NCI-H2196 treated with DMSO at 0.1 percent for 48 hours (cell line): ENCODE results near the gene RBM20.
"Not testable (repeated sequence)": the region's sequence is repeated elsewhere in the genome, so short reads cannot be mapped to it uniquely, and the experiment has no call there.

ENCODE experiments used
- DNase-seq: peaks from one replicate; lab custom pipeline; 2025; ENCODE audit not compliant: unreplicated experiment; lab: John Stamatoyannopoulos, UW

RBM20 gene

DNA sequence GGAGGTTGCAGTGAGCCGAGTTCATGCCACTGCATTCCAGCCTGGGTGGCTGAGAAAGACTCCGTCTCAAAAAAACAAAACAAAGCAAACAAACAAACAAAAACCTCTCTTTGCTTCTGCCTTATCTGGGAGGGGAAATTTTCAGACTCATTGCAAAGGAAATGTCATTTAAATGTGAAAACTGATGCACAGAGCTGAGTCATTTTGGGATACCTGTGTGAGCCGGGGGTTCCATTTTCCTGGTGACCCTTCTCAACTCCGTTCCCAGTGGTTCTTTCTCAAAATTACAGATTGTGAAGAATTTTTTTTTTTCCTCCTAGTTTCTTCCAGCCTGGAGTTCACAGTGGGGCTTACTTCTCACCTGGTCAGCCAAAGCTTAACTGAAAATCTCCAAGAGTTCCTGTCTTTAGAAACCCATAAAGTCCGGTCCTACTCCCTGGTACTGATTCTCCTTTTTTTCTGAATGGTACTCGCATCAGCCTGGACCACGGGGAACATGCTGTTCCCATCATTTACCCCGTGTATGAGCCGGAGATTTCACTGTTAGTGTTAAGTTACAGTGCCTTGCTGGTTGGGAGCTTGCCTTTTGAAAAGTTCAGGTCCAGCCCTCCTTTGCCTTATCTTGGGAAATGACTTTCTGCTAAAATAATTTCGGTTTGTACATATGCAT, 56.9 kb downstream of the RBM20 start:
- no peak for DNase-seq

DNA sequence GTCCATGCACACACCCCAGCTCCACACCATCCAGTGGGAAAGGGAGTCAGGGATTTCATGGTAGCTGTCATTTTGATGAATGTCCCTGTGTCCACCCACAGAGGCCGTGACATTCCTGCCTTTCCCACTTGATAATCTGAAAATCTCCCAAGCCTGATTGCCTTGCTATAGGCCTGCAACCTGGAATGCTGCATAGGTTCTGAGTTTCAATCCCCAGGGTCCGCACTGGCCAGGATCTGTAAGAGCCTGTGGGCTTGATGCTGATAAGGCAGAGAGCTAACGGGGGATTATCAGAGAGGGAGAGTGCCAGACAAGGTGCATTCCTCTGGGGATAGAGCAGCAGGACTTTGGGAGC, 57.5 kb downstream of the RBM20 start:
- DNase-seq = no peak

DNA sequence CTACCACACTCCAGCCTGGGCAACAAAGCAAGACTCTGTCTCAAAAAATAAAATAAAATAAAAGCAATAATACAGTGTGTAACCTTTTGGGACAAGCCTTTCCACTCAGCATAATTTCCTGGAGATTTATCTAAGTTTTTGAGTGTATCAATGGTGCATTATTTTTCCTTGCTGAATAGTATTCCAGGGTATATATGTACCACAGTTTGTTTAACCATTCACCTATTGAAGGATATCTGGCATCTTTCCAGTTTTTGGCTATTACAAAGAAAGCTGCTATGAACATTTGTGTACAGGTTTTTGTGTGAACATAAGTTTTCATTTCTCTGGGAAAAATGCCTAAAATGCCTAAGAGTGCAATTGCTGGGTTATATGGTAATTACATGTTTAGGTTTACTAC, 59.9 kb downstream of the RBM20 start:
- DNase-seq = no peak

DNA sequence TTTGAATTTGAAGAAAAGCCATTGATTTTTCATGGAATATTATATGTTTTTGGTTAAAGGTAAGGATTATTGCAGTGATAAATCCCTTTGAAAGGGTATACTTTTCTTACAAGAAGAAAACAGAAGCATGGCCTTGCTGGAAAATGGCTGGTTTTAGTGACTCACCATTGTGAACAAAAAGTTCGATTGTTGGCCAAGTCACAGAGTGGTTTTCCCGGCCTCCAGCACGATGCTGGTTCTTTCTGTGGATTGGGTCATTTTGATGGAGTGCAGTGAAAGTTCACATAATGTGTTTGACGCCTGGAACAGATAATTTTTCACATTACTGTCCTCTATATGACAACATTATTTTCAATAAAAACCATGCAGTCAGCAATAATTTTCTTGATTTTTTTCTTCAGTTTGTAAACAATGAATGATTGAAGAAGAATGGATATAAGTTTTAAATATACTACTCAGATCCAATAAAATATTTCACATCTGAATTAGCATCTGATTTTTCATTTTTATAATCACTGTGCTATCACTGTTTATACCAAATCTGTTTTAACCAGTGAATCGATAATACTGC, 60.9 kb downstream of the RBM20 start:
- no peak for DNase-seq

DNA sequence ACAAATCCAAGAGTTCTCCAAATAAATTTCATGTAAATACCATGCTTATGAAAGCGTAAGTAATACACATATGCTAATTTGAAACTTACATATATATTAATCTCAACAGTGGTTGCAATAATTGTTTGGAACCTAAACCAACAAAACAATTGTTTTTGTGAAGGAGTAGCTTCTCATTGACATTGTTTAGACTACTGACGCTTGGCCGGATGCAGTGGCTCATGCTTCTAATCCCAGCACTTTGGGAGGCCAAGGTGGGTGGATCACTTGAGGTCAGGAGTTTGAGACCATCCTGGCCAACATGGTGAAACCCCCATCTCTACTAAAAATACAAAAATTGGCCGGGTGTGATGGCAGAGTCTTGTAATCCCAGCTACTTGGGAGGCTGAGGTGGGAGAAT, 61.5 kb downstream of the RBM20 start:
- not testable (repeated sequence) for DNase-seq

DNA sequence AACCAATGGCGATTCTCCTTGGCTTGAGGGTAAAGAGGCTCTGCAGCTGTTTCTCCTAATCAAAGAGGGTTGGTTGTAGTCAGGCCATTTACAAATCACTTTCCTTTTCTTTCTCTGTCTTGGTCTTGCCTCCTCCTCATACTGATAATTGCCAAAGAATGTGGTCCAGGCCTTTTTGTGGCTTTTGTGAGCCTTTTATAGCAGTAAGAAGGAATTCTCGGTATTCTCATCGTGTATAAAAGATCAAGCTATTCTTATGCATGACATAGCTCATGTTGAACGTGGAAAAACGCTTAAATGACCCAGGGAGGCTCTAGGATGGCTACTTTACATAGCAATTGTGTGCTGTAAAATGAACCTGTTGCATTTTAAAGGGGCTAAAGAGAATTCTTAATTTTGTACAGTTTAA, 62.6 kb downstream of the RBM20 start:
- no peak for DNase-seq

DNA sequence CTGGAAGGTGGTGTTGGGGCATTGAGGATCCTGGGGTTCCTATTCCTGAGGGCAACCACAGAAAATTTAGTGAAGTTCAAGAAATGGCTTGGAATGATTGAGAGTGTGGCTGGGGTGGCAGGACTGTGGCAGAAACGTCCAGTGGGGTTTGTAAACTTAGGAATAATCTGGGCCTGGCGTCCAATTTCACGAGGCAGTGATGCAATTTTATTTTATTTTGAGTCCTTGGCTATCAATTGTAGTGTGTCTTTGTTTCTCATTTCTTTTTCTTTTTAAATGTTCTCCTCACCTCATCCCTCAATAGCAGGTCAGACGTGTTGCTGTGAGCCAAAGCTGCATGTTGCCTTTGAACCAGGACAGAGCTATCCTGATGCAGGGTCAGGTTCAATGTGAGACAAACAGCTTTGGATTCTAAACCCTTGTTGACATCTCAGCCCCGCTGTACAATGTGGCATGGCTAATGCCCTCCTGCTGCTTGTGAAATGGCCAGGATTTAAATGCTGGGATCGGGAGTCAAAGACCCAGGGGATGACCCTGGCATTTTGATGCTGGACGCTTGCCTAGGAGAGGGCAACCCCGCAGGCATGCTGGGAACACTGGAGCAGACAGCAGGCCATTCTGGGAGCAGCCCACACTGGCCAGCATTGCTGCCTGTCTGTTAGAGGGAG, 64.8 kb downstream of the RBM20 start:
- DNase-seq = no peak

DNA sequence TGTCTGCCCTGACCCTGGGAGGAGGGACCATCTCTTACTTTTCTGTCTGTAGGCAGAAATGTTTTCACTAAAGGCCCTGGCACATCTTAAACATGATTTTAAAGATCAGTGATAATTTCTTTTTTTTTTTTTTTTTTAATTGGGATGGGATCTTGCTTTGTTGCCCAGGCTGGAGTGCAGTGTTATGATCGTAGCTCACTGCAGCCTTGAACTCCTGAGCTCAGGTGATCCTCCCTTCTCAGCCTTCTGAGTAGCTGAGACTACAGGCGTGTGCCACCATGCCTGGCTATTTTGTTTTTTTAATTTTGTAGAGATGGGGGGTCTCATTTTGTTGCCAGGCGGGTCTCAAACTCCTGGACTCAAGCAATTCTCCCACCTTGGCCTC, 65.3 kb downstream of the RBM20 start:
- no peak for DNase-seq

DNA sequence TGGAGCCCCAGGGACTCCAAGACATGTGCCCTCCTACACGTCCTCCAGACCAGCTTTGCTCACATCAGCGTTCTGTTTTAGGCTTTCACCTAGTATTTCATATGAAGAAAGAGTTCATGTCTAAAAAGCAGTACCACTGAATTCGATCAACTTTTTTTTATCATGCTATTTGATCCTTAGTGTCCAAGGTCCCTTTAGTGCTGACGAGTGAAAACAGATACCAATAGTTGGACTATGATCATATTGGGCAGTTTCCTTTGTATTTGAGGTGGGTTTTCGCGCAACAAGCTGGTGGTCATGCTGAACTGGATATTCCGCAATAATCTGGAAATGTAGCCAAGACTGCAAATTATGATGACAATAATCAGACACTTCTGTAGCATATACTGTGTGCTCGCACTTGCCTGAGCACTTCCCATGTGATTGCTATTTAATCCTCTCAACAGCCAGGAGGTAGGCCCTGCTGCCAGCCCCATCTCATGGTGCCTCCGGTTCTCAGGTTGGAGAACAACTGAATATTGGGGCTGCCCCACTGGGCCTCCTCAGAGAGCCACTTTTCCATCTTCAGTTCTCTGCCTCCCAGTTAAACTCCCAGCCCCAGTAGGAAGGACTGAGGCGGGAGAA, 65.9 kb downstream of the RBM20 start:
- no peak for DNase-seq

DNA sequence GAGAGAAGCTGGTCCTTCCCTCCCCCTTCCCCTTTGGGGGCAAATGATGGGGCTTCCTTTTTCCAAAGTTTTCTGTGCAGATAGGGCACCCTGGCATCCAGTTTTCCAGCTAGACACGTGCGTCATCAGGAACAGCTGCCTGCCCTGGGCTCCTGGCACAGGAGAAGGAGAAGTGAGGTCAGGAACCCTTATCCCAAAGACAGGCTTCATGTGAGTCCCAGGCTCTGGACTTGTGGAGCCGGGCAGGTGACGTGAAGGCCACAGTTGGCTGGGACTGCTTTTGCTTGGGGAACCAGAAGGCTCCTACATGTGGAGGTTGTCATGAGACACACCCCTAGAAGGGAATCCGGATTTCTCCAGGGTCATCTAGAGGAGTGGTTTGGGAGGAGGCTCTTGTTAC, 66.5 kb downstream of the RBM20 start:
- no peak for DNase-seq

DNA sequence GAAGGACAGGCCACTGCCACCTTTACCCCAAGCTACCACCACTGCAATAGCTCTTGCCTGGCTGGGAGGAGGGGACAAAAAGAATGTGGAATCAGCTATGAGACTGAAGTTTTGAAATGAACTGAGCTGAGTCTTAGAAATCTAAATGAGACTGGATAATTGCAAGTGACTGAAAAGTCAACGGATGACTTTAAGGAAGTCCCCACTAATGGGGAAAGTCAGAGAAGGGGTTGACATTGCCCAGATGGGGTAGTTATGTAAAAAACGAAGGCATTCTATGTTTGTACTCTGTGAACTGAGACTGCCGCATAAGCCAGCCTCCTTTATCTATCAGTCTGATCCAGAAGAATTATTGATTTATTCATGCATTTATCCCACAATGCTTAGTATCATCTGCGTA, 67.2 kb downstream of the RBM20 start:
- no peak for DNase-seq

DNA sequence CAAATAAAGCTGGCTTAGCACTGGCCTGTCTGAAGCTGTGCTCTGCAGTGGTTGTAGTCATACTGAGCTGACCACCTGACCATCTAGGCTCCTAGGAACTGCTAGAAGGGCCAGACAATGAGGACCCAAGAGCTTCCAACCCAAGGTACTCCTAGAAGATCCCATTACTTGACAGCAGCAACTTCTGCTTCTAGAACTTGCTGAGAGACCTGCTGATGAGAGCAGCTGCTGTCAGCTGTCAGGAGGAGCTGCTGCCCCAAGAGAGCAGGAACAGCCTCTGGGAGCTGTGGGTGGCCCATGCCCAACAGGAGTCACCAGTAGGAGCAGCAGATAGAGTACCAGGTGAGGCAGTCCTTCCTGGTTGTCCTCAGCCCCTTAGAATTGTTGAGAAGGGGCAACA, 70.2 kb downstream of the RBM20 start:
- no peak for DNase-seq

DNA sequence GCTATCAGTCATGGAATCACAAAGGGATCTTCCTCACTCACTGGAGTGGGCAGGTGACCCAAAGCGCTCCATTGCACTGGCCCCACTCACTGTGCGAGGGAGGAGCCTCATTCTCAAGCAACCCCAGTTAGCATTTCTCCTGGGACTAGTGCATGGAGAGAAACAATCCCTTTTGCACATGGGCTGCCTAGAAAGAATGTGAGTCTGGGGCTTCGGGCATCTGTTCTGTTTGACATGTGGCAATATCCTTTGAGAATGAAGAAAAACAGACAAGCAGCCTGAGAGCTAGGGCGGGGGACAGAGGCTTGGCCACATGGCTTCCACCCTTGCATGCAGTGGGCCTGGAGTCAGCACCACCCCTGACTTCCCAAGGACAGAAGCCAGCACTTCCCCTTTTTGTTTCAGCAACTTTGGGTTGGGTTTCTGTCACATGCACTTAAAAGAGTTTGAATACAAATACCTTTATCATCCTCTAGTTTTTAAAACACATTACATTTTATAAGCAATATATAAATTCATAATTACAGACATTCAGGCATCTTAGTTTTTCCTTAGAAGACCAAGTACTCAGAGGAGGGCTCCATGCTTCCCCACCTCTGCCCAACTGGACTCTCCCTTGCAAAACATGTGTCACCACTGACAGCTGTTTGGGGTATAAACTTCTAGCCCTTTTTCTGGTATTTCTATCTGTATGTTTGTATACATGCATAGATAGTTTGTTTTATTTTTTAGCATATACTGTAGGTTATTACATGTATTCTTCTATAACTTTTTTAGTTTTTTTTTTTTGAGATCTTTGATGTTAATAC, 73.8 kb downstream of the RBM20 start:
- DNase-seq = no peak

DNA sequence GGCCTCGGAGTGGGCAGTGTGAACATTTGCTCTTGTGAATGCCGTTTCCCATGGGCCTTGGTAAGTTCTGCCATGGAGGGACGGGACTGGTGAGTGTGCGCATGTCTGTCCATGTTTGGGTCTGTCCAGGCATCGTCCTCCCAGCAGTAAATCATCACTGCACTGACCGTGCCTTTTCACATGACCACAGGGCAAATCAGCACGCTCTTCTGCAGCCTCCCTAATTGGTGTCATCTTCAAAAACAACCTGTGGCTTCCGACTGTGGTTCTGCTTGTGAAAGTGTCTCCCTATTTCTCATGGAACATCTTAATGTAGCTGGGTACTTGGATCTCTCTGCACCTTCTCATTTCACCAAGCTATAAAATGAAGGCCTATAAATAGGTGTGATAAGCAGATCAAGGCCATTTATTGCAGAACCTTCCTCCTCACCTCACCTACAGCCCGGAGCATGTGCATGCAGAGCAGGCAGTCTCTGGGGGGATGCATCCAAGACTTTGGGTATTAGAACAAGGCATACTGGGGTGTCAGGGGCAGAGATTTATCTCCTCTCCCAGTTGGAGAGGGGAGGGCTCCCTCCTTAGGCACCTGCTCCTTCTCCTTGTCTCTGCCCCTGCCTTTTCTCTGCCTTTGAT, 77.4 kb downstream of the RBM20 start:
- DNase-seq = no peak

DNA sequence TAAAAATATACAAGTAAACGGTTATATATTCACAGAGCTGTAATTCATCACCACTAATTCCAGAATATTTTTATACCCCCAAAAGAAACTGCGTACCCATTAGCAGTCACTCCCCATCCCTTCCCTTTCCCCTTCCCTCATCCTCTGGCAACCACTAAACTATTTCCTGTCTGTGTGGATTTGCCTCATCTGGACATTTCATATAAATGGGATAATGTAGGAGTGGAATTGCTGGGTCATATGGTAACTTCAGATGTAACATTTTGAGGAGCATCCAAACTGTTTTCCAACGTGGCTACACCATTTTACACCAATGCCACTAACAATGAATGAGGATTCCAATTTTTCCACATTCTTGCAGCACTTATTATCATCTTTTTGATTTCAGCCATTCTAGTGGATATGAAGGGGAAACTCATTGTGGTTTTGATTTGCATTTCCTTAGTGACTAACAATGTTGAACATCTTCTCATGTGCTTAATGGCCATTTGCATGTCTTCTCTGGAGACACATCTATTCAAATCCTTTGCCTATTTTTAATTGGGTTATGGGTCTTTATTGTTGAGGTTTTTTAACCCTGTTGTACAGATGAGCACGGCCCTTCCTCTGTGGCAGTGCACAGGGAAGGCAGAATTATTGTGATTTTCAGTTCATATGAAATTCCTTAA, 79.2 kb downstream of the RBM20 start:
- no peak for DNase-seq

DNA sequence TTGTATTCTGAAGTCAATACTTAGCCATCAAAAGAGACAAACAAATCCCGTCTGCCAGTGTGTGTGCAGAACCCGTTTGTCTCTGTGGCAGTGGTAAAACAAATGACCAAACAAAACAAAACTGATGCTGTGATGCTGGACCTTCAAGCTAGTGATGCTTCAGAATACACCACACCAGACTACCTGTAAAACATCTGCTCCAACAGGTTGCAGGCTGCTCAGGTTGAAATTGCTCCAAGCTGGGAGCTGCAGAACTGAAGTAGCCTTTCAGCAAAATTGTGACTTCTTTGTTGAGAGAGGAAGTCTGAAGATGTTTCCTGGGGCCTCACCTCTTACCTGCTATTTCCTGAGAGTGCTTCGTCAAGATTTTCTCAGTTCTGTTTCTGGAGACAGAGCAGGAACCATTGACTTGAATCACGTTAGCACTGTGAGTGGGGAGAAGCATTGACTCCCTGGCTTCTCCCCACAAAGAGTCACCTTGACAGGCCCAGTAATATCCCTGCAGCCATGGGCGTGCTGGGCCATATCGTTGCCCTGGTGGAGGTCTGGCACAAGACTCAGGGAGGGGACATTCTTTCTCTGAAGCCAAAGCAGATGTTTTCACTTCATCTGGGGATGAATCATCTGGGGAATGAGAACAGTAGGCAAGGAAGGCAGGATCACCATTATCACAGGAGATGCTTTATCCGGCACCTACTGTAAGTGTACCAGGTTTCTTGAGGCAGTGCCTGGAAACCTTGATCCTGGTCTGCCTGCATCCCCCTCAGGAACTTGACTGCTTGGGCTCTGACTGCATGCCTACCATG, 80.2 kb downstream of the RBM20 start:
- no peak for DNase-seq

DNA sequence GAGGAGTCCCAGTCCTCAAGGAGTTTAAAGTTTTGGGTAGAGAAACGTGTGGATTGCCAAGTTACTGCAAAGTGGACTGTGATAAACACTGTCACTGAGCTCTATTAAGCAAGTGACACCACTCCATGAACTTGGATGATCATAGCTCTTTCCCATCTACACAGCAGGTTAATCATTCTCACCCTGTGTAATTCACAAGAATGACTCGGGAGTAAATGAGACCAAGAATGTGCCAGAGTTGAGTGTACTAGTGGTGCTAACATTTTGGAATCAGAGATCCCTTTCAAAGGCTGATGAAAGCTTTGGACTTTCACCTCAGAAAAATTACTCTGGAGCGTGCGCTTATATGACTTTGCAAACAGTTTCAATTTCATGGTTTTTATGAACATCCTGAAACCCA, 80.8 kb downstream of the RBM20 start:
- DNase-seq = no peak

DNA sequence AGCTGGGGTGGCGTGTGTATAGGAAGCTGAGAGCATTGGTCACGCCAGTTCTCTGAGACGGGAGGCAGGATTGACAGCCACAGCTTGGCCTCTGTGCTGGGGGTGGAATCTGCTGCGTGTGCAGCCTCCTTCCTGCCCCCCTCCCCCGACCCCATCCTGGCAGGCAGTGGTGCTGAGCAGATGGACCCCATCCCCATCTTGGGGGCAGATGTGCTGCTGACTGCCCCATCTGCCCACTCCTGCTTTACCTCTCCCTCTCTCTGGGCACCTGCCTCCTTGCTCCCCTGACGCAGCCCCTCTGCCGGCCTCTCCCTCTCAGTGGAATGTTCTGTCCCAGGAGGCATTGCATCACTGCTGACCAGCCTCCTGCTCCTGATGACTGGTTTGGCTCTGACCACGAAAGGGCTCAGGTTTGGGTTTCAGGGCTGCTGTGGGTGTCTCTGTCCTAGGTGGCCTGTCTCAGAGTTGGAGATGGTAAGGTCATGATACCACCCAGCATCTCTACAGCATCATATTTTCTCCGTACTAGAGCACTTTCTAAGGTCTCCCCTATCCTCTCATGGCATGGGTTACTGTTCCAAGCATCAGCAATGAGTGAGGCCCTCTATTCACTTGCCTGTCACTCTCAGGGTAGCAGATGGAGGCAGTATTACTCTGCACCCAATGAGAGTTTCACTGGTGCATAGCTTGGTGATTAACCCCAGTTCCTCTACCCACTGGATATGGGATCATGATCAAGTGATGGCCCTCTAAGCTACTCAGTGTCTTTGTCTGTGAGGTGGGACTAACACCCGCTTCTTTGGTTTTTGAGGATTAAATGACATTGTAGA, 81.9 kb downstream of the RBM20 start:
- DNase-seq = no peak

DNA sequence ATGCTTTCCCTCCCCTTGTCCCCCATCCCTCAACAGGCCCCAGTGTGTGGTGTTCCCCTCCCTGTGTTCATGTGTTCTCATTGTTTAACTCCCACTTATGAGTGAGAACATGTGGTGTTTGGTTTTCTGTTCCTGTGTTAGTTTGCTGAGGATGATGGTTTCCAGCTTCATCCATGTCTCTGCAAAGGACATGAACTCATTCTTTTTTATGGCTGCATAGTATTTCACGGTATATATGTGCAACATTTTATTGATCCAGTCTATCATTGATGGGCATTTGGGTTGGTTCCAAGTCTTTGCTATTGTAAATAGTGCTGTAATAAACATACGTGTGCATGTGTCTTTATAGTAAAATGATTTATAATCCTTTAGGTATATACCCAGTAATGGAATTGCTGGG, 83.6 kb downstream of the RBM20 start:
- not testable (repeated sequence) for DNase-seq
